H1 (cell line): ENCODE results near the gene CHRNG. TPM values are rescaled to one million over a fixed set of nuclear protein-coding genes. Genes with fewer than 3 reads are reported as not detected.

Experiments used
- CTCF ChIA-PET: fragments of 300-600 bp; sonication (Branson Sonifier 250); formaldehyde crosslinking; loops from one replicate; lab custom pipeline; 2021; ENCODE audit not compliant: partially characterized antibody; lab: Charles Lee
- POLR2A ChIA-PET: fragments of 300-600 bp; sonication (Branson Sonifier 250); formaldehyde crosslinking; loops from one replicate; lab custom pipeline; 2021; ENCODE audit warnings: inconsistent platforms; ENCODE audit not compliant: partially characterized antibody; lab: Charles Lee
- DNase-seq, 2 experiments: peaks; one replicate each; pipeline versions ENCODE4 v3.0.0 to v3.0.0-alpha.2; 2010 to 2022; ENCODE audit warnings: low spot score in 2 of 2, low read depth in 1 of 2, mixed read lengths in 1 of 2
- FAIRE-seq: peaks from 2 replicates; lab custom pipeline; 2011; peaks lifted over from hg19 to GRCh38; lab: Jason Lieb, UNC
- H2AFZ ChIP-seq: 2 replicates; pipeline ENCODE4 v1.8.1; 2012; ENCODE audit warnings: low read length, inconsistent platforms
- H2AK5ac ChIP-seq: 2 replicates; pipeline ENCODE4 v1.6.1; 2013; ENCODE audit warnings: low read depth, low read length
- H2BK120ac ChIP-seq: replicated peaks from 2 replicates; pipeline ENCODE3; 2013; ENCODE audit warnings: low read depth, low read length, inconsistent platforms
- H2BK12ac ChIP-seq: 2 replicates; pipeline ENCODE4 v1.6.1; 2013; ENCODE audit warnings: low read depth, low read length
- H2BK15ac ChIP-seq: 2 replicates; pipeline ENCODE4 v1.6.1; 2013; ENCODE audit warnings: low read length
- H2BK20ac ChIP-seq: 2 replicates; pipeline ENCODE4 v1.6.1; 2013; ENCODE audit warnings: low read length
- H2BK5ac ChIP-seq: 2 replicates; pipeline ENCODE4 v1.6.1; 2013; ENCODE audit warnings: low read depth, low read length
- H3K14ac ChIP-seq: 2 replicates; pipeline ENCODE4 v1.6.1; 2013; ENCODE audit warnings: inconsistent platforms; ENCODE audit not compliant: insufficient read length
- H3K18ac ChIP-seq: 2 replicates; pipeline ENCODE4 v1.6.1; 2013; ENCODE audit warnings: low read length; ENCODE audit errors: extremely low read depth
- H3K23ac ChIP-seq: 2 replicates; pipeline ENCODE4 v1.6.1; 2013; ENCODE audit warnings: inconsistent platforms; ENCODE audit not compliant: insufficient read length
- H3K23me2 ChIP-seq: 2 replicates; pipeline ENCODE4 v1.6.1; 2013; ENCODE audit warnings: low read depth, low read length
- H3K27ac ChIP-seq: 2 replicates; pipeline ENCODE4 v1.6.1; 2011; ENCODE audit warnings: low read depth, low read length, inconsistent platforms
- H3K27me3 ChIP-seq, 4 experiments: replicated peaks in 1 of 4; 1 replicate in 1 of 4; 2 replicates in 3 of 4; pipeline versions ENCODE4 v1.6.1 to v1.8.1; 2011 to 2013; ENCODE audit warnings: low read length in 3 of 4, mild to moderate bottlenecking in 3 of 4, inconsistent platforms in 2 of 4, mixed read lengths in 2 of 4, moderate library complexity in 1 of 4; ENCODE audit not compliant: control insufficient read depth in 3 of 4, insufficient read depth in 3 of 4; ENCODE audit errors: extremely low read depth in 1 of 4
- H3K36me3 ChIP-seq, 4 experiments: 2 replicates each; pipeline versions ENCODE4 v1.6.1 to v1.8.1; 2011 to 2013; ENCODE audit warnings: mild to moderate bottlenecking in 4 of 4, low read length in 3 of 4, moderate library complexity in 2 of 4, control low read depth in 1 of 4, inconsistent platforms in 1 of 4; ENCODE audit not compliant: insufficient read depth in 4 of 4, control insufficient read depth in 2 of 4
- H3K4ac ChIP-seq: replicated peaks from 2 replicates; pipeline ENCODE3; 2013; ENCODE audit warnings: low read length, low read depth, mixed read lengths, inconsistent platforms; ENCODE audit not compliant: insufficient read length
- H3K4me1 ChIP-seq, 4 experiments: replicated peaks in 1 of 4; 1 replicate in 1 of 4; 2 replicates in 3 of 4; pipeline versions ENCODE4 v1.6.1 to v1.8.1; 2011 to 2013; ENCODE audit warnings: low read length in 3 of 4, inconsistent platforms in 2 of 4, mixed read lengths in 1 of 4; ENCODE audit not compliant: insufficient read depth in 4 of 4, control insufficient read depth in 3 of 4
- H3K4me2 ChIP-seq, 2 experiments: 2 replicates each; pipeline versions ENCODE4 v1.6.1 to v1.8.1; 2011 to 2013; ENCODE audit warnings: low read depth in 2 of 2, low read length in 2 of 2, control low read depth in 1 of 2, inconsistent platforms in 1 of 2, mild to moderate bottlenecking in 1 of 2; ENCODE audit not compliant: insufficient read depth in 1 of 2
- H3K4me3 ChIP-seq, 4 experiments: fragments of 200-600, 300-600 bp in 1 of 4; sonication (generic), shearing (Covaris generic), sonication (Bioruptor Twin) in 1 of 4; 2 replicates each; pipeline versions ENCODE4 v1.5.1 to v1.8.1; 2011 to 2016; ENCODE audit warnings: low read length in 4 of 4, low read depth in 3 of 4, control low read depth in 2 of 4, inconsistent platforms in 2 of 4, mild to moderate bottlenecking in 2 of 4, mixed read lengths in 1 of 4, moderate library complexity in 1 of 4; ENCODE audit not compliant: insufficient read depth in 2 of 4; ENCODE audit errors: extremely low read depth in 1 of 4
- H3K56ac ChIP-seq: replicated peaks from 2 replicates; pipeline ENCODE3; 2013; ENCODE audit warnings: low read depth, mild to moderate bottlenecking, mixed read lengths, low read length, inconsistent platforms; ENCODE audit not compliant: insufficient read length
- H3K79me1 ChIP-seq: 2 replicates; pipeline ENCODE4 v1.6.1; 2013; ENCODE audit warnings: low read depth, low read length, control low read depth
- H3K79me2 ChIP-seq, 2 experiments: 2 replicates each; pipeline versions ENCODE4 v1.6.1 to v1.8.1; 2012 to 2013; ENCODE audit warnings: low read length in 2 of 2, mild to moderate bottlenecking in 2 of 2, inconsistent platforms in 1 of 2; ENCODE audit not compliant: insufficient read depth in 2 of 2, control insufficient read depth in 1 of 2
- H3K9ac ChIP-seq, 4 experiments: replicated peaks in 1 of 4; 1 replicate in 1 of 4; 2 replicates in 3 of 4; pipeline versions ENCODE4 v1.6.1 to v1.8.1; 2011 to 2013; ENCODE audit warnings: low read depth in 3 of 4, low read length in 3 of 4, control low read depth in 2 of 4, mild to moderate bottlenecking in 2 of 4, moderate library complexity in 2 of 4, inconsistent platforms in 1 of 4; ENCODE audit errors: extremely low read depth in 1 of 4
- H3K9me3 ChIP-seq, 2 experiments: 2 replicates each; pipeline versions ENCODE4 v1.6.1 to v1.8.1; 2012 to 2013; ENCODE audit warnings: mild to moderate bottlenecking in 2 of 2, moderate library complexity in 2 of 2, control low read depth in 1 of 2, inconsistent platforms in 1 of 2, low read depth in 1 of 2, low read length in 1 of 2, mixed read lengths in 1 of 2; ENCODE audit not compliant: insufficient read depth in 2 of 2
- H4K20me1 ChIP-seq, 2 experiments: replicated peaks in 1 of 2; 2 replicates each; pipeline versions ENCODE3 to v1.8.1; 2011 to 2013; ENCODE audit warnings: inconsistent platforms in 2 of 2, low read length in 2 of 2, mild to moderate bottlenecking in 1 of 2; ENCODE audit not compliant: insufficient read depth in 2 of 2, control insufficient read depth in 1 of 2
- H4K5ac ChIP-seq: 2 replicates; pipeline ENCODE4 v1.6.1; 2013; ENCODE audit warnings: low read length, low read depth, mixed read lengths, inconsistent platforms; ENCODE audit not compliant: insufficient read length
- H4K8ac ChIP-seq: 2 replicates; pipeline ENCODE4 v1.8.0; 2013; ENCODE audit warnings: mild to moderate bottlenecking, moderate library complexity, low read length, inconsistent platforms; ENCODE audit not compliant: insufficient read depth; ENCODE audit errors: extremely low read depth
- H4K91ac ChIP-seq: replicated peaks from 2 replicates; pipeline ENCODE3; 2013; ENCODE audit warnings: low read length, mixed read lengths, inconsistent platforms; ENCODE audit not compliant: insufficient read length
- CREB1 ChIP-seq: IDR thresholded peaks from 2 replicates; pipeline ENCODE4 v1.6.1; 2012; ENCODE audit warnings: inconsistent platforms
- CTCF ChIP-seq, 3 experiments: IDR thresholded peaks; 1 replicate in 2 of 3; 2 replicates in 1 of 3; pipeline versions ENCODE4 v1.5.1 to v1.6.1; 2011; ENCODE audit warnings: low read length in 3 of 3, mild to moderate bottlenecking in 3 of 3, inconsistent platforms in 2 of 3, low read depth in 1 of 3, moderate library complexity in 1 of 3; ENCODE audit not compliant: insufficient read depth in 1 of 3; ENCODE audit errors: control extremely low read depth in 1 of 3
- JUND ChIP-seq: IDR thresholded peaks from 2 replicates; pipeline ENCODE4 v1.6.1; 2011; ENCODE audit warnings: mild to moderate bottlenecking, improper control_type of control experiment, low read length
- MAX ChIP-seq: IDR thresholded peaks from 2 replicates; pipeline ENCODE4 v1.6.1; 2012; ENCODE audit warnings: inconsistent platforms
- NANOG ChIP-seq: IDR thresholded peaks from 2 replicates; pipeline ENCODE4 v1.6.1; 2011; ENCODE audit warnings: low read length, low read depth, mild to moderate bottlenecking, inconsistent platforms; ENCODE audit not compliant: insufficient read depth, poor library complexity, severe bottlenecking
- PHF8 ChIP-seq: fragments of 200-600 bp; sonication (generic); conservative IDR thresholded peaks from 2 replicates; pipeline ENCODE4 v1.7.1; 2012; ENCODE audit warnings: low read depth, mild to moderate bottlenecking, inconsistent platforms, low read length, moderate library complexity
- RAD21 ChIP-seq, 2 experiments: IDR thresholded peaks in 1 of 2; conservative IDR thresholded peaks in 1 of 2; 2 replicates each; pipeline ENCODE4 v1.6.1; 2011; ENCODE audit warnings: low read depth in 2 of 2, low read length in 2 of 2, improper control_type of control experiment in 1 of 2, inconsistent platforms in 1 of 2, mild to moderate bottlenecking in 1 of 2, moderate library complexity in 1 of 2
- WGBS, 2 experiments: shearing (Covaris generic) in 1 of 2; methylation state at CpG; one replicate each; pipeline versions ENCODE4 v1.1.6 to v1.1.7; 2013 to 2015; ENCODE audit warnings: low lambda C conversion rate in 2 of 2, mixed read lengths in 2 of 2, inconsistent platforms in 1 of 2, low coverage in 1 of 2, missing lambda C conversion rate in 1 of 2; ENCODE audit not compliant: insufficient replicate concordance in 2 of 2, insufficient coverage in 1 of 2, insufficient read length in 1 of 2; ENCODE audit errors: extremely low coverage in 1 of 2, missing lambda C conversion rate in 1 of 2; 5-methylcytosine and 5-hydroxymethylcytosine counted together
- polyA plus RNA-seq, 7 experiments: library from polyadenylated mRNA; depleted of rRNA in 3 of 7; stranded (reverse) in 5 of 7; unstranded in 2 of 7; fragments of >200 nt in 5 of 7; fragments of 200-250 nt in 2 of 7; gene quantifications; 1 replicate in 5 of 7; 2 replicates in 1 of 7; 4 replicates in 1 of 7; pipeline versions ENCODE4 v1.2.1 to v1.2.3, GENCODE V29; 2011 to 2013; ENCODE audit warnings: missing spikeins in 2 of 7, mixed read lengths in 2 of 7
- total RNA-seq: library from RNA; stranded (reverse); fragmentation: NEBNext Ultra II Directional; extraction: Animal tissue kit (Norgen Biotek cat#: 25700); gene quantifications from 2 replicates; pipeline ENCODE4 v1.2.1, GENCODE V29; 2021

Gene CHRNG
- total and polyA plus RNA-seq, 2 of the 8 experiments (the other 6 are each of a cell fraction or from before 2014, with no cell fraction given), result 0.05 TPM; not detected in 1

GRCh38 chr2:232537079-232537478 is 2.4 kb upstream of the CHRNG start:
- no peak overlapping the region for H2BK120ac ChIP-seq
- ChIA-PET POLR2A (interaction anchor here (1.2 to 2.4 kb wide), 2 partner anchors 10 to 14 kb away, joined by 5 to 16 read pairs; partner anchors contain the start of genes EIF4E2 and TIGD1), CTCF (interaction anchor here (0.6 to 5.5 kb wide), 19 partner anchors 9 to 517 kb away, joined by 3 to 29 read pairs (median 3); partner anchors contain the start of genes CHRND, EIF4E2, PRSS56 and TIGD1)
- H4K20me1 ChIP-seq, result no peaks in the 10 kb centered on the region
- FAIRE-seq (peak; percentile 79), DNase-seq (peak in 1 of 2 experiments; percentile 80)
- H3K56ac ChIP-seq, result no peak overlapping the region
- no peak overlapping the region for H2BK15ac ChIP-seq
- H4K8ac ChIP-seq, result no peak overlapping the region
- no peaks in the 10 kb centered on the region for H3K79me2 ChIP-seq
- H3K4me2 ChIP-seq, result no peak overlapping the region
- no peak overlapping the region for H3K9ac ChIP-seq
- H4K91ac ChIP-seq, result no peak overlapping the region
- no peak overlapping the region for H3K4me3 ChIP-seq
- H2AK5ac ChIP-seq, result no peak overlapping the region; the same call in 1 of the 2 replicates
- 0 out of 4 replicates have a peak, but pooled peaks cover 0 to 5% of the 10 kb centered on the region in 2 experiments for H3K9me3 ChIP-seq
- H3K18ac ChIP-seq, result no peak overlapping the region
- WGBS, 2 experiments, result 61% methylated on average over 5 of the region's 5 CpGs; no CpG with 5 or more reads in 1 of the 2 experiments
- no peak overlapping the region for H2BK5ac ChIP-seq
- peaks cover 0 to 18% (median 11%) of the 10 kb centered on the region in 4 experiments; a peak in 6 of 7 replicates for H3K4me1 ChIP-seq
- no peaks in the 10 kb centered on the region for H3K36me3 ChIP-seq
- no peaks in the 10 kb centered on the region for H3K79me1 ChIP-seq
- H2BK20ac ChIP-seq, result no peak overlapping the region
- no peak for TF ChIP-seq CREB1
- TF ChIP-seq NANOG, result no peak
- peak; percentile 50 to 68 for TF ChIP-seq RAD21 (IDR thresholded peaks at IDR 0.05 in 1 of 2, conservative IDR thresholded peaks at IDR 0.05 in 1 of 2; ENCODE audit: low read depth in 2 of 2, low read length in 2 of 2)
- TF ChIP-seq CTCF (IDR thresholded peaks at IDR 0.05; ENCODE audit: control extremely low read depth in 1 of 3, insufficient read depth in 1 of 3, low read depth in 1 of 3, low read length in 3 of 3), result peak in 2 of 3 experiments; percentile 97 to 99; a peak in 3 of 4 replicates
- no peak for TF ChIP-seq PHF8
- TF ChIP-seq MAX, result 0 out of 2 replicates have a peak, but pooled peaks have one; percentile 12
- TF ChIP-seq JUND, result 0 out of 2 replicates have a peak, but pooled peaks have one; percentile 7
- 0 out of 2 replicates have a peak, but pooled peaks cover 1% of the 10 kb centered on the region for H3K23me2 ChIP-seq
- no peak overlapping the region for H4K5ac ChIP-seq
- no peak overlapping the region for H3K23ac ChIP-seq
- H2AFZ ChIP-seq, result no peak overlapping the region
- H2BK12ac ChIP-seq, result 0 out of 2 replicates have a peak overlapping the region, but pooled peaks have one; percentile 0
- no peak overlapping the region for H3K14ac ChIP-seq
- no peak overlapping the region for H3K27ac ChIP-seq
- no peak overlapping the region for H3K4ac ChIP-seq
- no peaks in the 10 kb centered on the region for H3K27me3 ChIP-seq
